Measurements from ENCODE around the gene DEGS2. TPM values are rescaled to one million over a fixed set of nuclear protein-coding genes. Genes with fewer than 3 reads are reported as not detected.

DEGS2 gene
- total RNA-seq, 1 experiment from 2014 or later, result 1.6 TPM

DNA sequence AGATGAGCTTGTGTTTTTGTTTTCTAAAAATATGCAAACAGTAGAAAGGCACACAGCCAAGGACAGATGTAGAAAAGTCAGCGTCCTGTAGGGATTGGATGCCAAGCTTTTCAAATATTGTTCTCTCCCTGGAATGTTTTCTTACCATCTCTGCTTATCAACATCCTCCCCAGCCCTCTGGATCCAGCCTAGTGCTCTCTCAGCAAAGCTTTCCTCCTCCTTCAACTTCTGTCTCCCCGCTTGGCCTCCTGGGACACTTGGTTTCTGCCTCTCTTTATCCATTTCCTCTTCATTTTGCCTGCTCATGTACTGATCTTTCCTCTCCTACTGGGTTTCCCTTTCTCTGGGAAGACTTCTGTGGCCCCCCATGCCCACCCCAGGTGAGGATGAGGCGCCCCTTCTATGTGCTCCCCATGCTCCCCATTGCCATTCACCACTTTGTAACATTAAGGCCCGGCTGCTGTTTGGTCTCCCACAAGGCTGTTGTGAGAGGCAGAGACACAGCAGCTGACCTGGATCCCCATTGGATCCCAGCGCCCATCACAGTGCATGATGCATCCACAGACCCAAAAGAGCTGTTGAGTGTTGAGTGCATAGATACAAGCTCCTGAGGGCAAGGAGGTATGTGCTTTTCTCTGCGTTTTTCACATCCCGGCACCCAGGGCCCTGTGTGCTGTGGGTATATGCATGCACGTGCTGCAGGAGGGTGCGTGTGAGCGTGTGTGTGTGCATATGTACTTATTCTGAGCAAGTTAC lies 56.0 kb downstream of the DEGS2 start:
- Histone ChIP-seq H3K4me1 (ENCODE audit: insufficient read depth, low read length) (peaks cover 21% of the 10 kb centered on the region), H2AFZ (ENCODE audit: low read length) (no peak overlapping the region), H3K27me3 (ENCODE audit: low read length) (no peaks in the 10 kb centered on the region), H3K27ac (ENCODE audit: low read length) (no peak overlapping the region), H3K4me2 (ENCODE audit: low read length) (no peak overlapping the region), H3K9me3 (ENCODE audit: low read length) (no peaks in the 10 kb centered on the region), H3F3A (ENCODE audit: low read length, unreplicated experiment) (no peaks in the 10 kb centered on the region), H3K9me2 (replicated peaks; ENCODE audit: low read length) (no peaks in the 10 kb centered on the region), H3K79me2 (ENCODE audit: low read length) (no peaks in the 10 kb centered on the region), H4K20me1 (ENCODE audit: low read length) (no peaks in the 10 kb centered on the region), H3K9ac (ENCODE audit: low read length) (no peak overlapping the region), H3K4me3 (ENCODE audit: low read length) (no peak overlapping the region), H3K36me3 (ENCODE audit: low read depth, low read length) (no peaks in the 10 kb centered on the region)
- DNase-seq, result no peak
- POLR2A ChIA-PET (ENCODE audit: unreplicated experiment), result no interaction called here
- CTCF ChIA-PET, result interaction anchor here (0.6 kb wide), 1 partner anchor 90 kb away, joined by 3 read pairs; no protein-coding TSS in a partner anchor
- no peak for ATAC-seq
- intact Hi-C loops (cut with micrococcal nuclease), result no loop called here
- BruUV-seq (replicated peaks), result no TSS peak
- TF ChIP-seq, protein P1, sequence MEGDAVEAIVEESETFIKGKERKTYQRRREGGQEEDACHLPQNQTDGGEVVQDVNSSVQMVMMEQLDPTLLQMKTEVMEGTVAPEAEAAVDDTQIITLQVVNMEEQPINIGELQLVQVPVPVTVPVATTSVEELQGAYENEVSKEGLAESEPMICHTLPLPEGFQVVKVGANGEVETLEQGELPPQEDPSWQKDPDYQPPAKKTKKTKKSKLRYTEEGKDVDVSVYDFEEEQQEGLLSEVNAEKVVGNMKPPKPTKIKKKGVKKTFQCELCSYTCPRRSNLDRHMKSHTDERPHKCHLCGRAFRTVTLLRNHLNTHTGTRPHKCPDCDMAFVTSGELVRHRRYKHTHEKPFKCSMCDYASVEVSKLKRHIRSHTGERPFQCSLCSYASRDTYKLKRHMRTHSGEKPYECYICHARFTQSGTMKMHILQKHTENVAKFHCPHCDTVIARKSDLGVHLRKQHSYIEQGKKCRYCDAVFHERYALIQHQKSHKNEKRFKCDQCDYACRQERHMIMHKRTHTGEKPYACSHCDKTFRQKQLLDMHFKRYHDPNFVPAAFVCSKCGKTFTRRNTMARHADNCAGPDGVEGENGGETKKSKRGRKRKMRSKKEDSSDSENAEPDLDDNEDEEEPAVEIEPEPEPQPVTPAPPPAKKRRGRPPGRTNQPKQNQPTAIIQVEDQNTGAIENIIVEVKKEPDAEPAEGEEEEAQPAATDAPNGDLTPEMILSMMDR (conservative IDR thresholded peaks at IDR 0.05; ENCODE audit: low read depth, low read length), result no peak
- TF ChIP-seq EZH2 (IDR thresholded peaks at IDR 0.05; ENCODE audit: low read length, unreplicated experiment) (no peak), EZH2phosphoT487 (IDR thresholded peaks at IDR 0.05; ENCODE audit: borderline replicate concordance, low read length) (no peak)

DNA sequence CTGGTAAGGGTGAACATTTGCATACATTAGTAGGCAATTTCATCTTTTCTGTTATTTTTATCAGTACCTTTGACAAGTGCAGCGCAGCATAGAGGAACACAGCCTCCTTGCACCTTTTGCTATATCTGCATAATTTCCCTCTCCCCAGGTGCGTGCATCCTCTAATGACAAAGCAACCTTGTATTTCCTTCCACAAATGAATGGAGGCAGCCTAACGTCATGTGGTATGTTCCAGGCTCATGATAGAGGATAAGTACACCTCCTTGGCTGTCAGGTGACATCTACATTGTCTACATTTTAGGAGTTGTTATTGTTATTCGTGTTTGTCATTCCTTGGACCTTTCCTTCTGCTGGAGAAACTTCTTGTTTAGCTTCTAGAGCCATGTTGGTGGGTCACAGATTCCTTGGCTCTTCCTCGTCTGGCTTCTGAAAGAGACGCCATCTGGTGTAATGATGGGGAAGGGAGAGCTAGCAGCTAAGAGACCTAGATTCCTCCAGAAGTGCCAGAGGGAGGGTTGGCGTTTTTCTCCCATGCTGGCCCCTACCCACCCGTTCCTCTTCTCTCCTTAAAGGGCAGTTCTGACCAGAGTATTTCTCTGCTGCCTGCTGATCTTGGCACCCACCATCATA lies 57.2 kb downstream of the DEGS2 start:
- Histone ChIP-seq H3K27me3 (ENCODE audit: low read length) (no peaks in the 10 kb centered on the region), H4K20me1 (ENCODE audit: low read length) (no peaks in the 10 kb centered on the region), H3K36me3 (ENCODE audit: low read depth, low read length) (no peaks in the 10 kb centered on the region), H3K4me1 (ENCODE audit: insufficient read depth, low read length) (peaks cover 17% of the 10 kb centered on the region), H3K4me2 (ENCODE audit: low read length) (no peak overlapping the region), H3K4me3 (ENCODE audit: low read length) (no peak overlapping the region), H3K9ac (ENCODE audit: low read length) (no peak overlapping the region), H3K9me2 (replicated peaks; ENCODE audit: low read length) (no peaks in the 10 kb centered on the region), H2AFZ (ENCODE audit: low read length) (no peak overlapping the region), H3K9me3 (ENCODE audit: low read length) (no peaks in the 10 kb centered on the region), H3K27ac (ENCODE audit: low read length) (no peak overlapping the region), H3F3A (ENCODE audit: low read length, unreplicated experiment) (no peaks in the 10 kb centered on the region), H3K79me2 (ENCODE audit: low read length) (no peaks in the 10 kb centered on the region)
- DNase-seq, result no peak
- TF ChIP-seq, protein P1 (conservative IDR thresholded peaks at IDR 0.05; ENCODE audit: low read depth, low read length), result no peak
- TF ChIP-seq EZH2phosphoT487 (IDR thresholded peaks at IDR 0.05; ENCODE audit: borderline replicate concordance, low read length), result no peak
- ChIA-PET POLR2A (ENCODE audit: unreplicated experiment) (no interaction called here), CTCF (no interaction called here)
- no TSS peak for BruUV-seq (replicated peaks)
- intact Hi-C loops (cut with micrococcal nuclease), result no loop called here
- ATAC-seq, result no peak

Measured in PC-3 (cell line).